ENCODE results near the gene OMP.

DNA sequence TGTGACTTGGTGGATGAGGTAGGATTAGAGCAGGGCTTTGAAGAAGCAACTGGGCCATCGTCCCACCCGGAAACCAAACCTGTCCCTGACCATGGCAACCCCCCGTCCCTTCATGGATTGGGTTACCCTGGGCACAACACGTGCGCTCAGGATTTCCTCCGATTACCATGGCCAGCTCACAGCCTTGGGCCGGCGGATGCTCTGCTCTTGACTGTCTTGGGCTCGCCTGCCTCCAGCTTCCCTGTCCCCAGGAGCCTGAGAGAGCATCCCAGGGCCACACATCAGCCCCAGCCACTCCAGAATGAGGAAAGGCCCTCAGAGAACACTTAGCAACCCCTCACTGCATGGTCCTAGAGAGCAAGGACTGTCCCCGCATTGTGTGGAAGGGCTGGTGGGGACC lies 48.2 kb downstream of the OMP start:
- TF ChIP-seq, protein P1, sequence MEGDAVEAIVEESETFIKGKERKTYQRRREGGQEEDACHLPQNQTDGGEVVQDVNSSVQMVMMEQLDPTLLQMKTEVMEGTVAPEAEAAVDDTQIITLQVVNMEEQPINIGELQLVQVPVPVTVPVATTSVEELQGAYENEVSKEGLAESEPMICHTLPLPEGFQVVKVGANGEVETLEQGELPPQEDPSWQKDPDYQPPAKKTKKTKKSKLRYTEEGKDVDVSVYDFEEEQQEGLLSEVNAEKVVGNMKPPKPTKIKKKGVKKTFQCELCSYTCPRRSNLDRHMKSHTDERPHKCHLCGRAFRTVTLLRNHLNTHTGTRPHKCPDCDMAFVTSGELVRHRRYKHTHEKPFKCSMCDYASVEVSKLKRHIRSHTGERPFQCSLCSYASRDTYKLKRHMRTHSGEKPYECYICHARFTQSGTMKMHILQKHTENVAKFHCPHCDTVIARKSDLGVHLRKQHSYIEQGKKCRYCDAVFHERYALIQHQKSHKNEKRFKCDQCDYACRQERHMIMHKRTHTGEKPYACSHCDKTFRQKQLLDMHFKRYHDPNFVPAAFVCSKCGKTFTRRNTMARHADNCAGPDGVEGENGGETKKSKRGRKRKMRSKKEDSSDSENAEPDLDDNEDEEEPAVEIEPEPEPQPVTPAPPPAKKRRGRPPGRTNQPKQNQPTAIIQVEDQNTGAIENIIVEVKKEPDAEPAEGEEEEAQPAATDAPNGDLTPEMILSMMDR (IDR thresholded peaks at IDR 0.05; ENCODE audit: low read length), result no peak
- no peak for TF ChIP-seq EZH2 (optimal IDR thresholded peaks at IDR 0.05; ENCODE audit: low read depth, low read length)

Data from MM.1S (cell line).